K562 (cell line): Measurements from ENCODE around the gene DCAF6. TPM values are rescaled to one million over a fixed set of nuclear protein-coding genes. Genes with fewer than 3 reads are reported as not detected.

Source experiments
- ASH1L ChIP-seq: fragments of 450-650 bp; IDR thresholded peaks from 2 replicates; pipeline ENCODE4 v1.6.1; 2018; ENCODE audit warnings: borderline replicate concordance, mild to moderate bottlenecking, low read depth; ENCODE audit not compliant: partially characterized antibody
- CSDE1 ChIP-seq, 2 experiments: fragments of 450-650 bp; IDR thresholded peaks; 2 replicates each; pipeline ENCODE4 v1.6.1; 2016; ENCODE audit warnings: mild to moderate bottlenecking in 1 of 2
- ESRRA ChIP-seq: fragments of 450-650 bp; IDR thresholded peaks from 2 replicates; pipeline ENCODE4 v1.6.1; 2014; ENCODE audit warnings: low read depth, mild to moderate bottlenecking, moderate library complexity, borderline replicate concordance
- MIER1 ChIP-seq: fragments of 450-650 bp; IDR thresholded peaks from 2 replicates; pipeline ENCODE4 v1.6.1; 2016; ENCODE audit warnings: antibody characterized with exemption, mild to moderate bottlenecking, low read depth
- RAD51 ChIP-seq: fragments of 450-650 bp; IDR thresholded peaks from 2 replicates; pipeline ENCODE4 v1.7.1; 2016; ENCODE audit warnings: low read depth, mild to moderate bottlenecking, borderline replicate concordance
- SMARCE1 ChIP-seq: fragments of 450-650 bp; IDR thresholded peaks from 2 replicates; pipeline ENCODE4 v1.7.1; 2016; ENCODE audit warnings: mild to moderate bottlenecking
- SREBF2 ChIP-seq: sonication (generic); formaldehyde crosslinking; IDR thresholded peaks from 2 replicates; pipeline ENCODE4 v1.4.0; 2020; ENCODE audit warnings: mild to moderate bottlenecking, missing genetic modification reagents
- ZNF586 ChIP-seq: fragments of 450-650 bp; formaldehyde crosslinking; conservative IDR thresholded peaks from 2 replicates; pipeline ENCODE4 v1.4.0; 2020; ENCODE audit warnings: mild to moderate bottlenecking, moderate library complexity
- ZNF644 ChIP-seq: fragments of 200-800 bp; sonication (Bioruptor generic); IDR thresholded peaks from 2 replicates; pipeline ENCODE4 v1.6.1; 2016; ENCODE audit warnings: low read depth, missing genetic modification characterization, missing compliant biosample characterization
- ZZZ3 ChIP-seq: fragments of 450-650 bp; IDR thresholded peaks from 2 replicates; pipeline ENCODE4 v1.6.1; 2016; ENCODE audit warnings: antibody characterized with exemption, mild to moderate bottlenecking, moderate library complexity
- polyA plus RNA-seq, 8 experiments: library from polyadenylated mRNA; depleted of rRNA in 4 of 8; stranded (reverse) in 5 of 8; unstranded in 3 of 8; fragments of >200 nt; fragmentation: Nextera tagmentation in 2 of 8; fragmentation: Illumina TruSeq in 1 of 8; extraction: Ambion mirVana in 2 of 8; extraction: Trizol in 1 of 8; gene quantifications; 2 replicates each; pipeline versions ENCODE4 v1.2.1 to v1.2.3, GENCODE V29; 2011 to 2014; ENCODE audit warnings: inconsistent platforms in 1 of 8, missing spikeins in 1 of 8
- total RNA-seq, 7 experiments: library from RNA; depleted of rRNA in 6 of 7; stranded (reverse); fragments of >200 nt in 6 of 7; fragmentation: Illumina TruSeq in 2 of 7; extraction: Trizol in 2 of 7; gene quantifications; 2 replicates each; pipeline versions ENCODE4 v1.2.1 to v1.2.3, GENCODE V29; 2011 to 2021; ENCODE audit warnings: low replicate concordance in 1 of 7
- TF ChIP-seq, protein P1 (sequence below): fragments of 250-450 bp; sonication (Bioruptor Pico); IDR thresholded peaks from 2 replicates; pipeline ENCODE4 v1.4.0; 2020; ENCODE audit warnings: mild to moderate bottlenecking, moderate library complexity
- TF ChIP-seq, protein P2 (sequence below): fragments of 450-650 bp; formaldehyde crosslinking; IDR thresholded peaks from 2 replicates; pipeline ENCODE4 v1.4.0; 2020; ENCODE audit warnings: mild to moderate bottlenecking
- TF ChIP-seq, protein P3 (sequence below): fragments of 250-450 bp; sonication (Bioruptor Pico); IDR thresholded peaks from 2 replicates; pipeline ENCODE4 v1.4.0; 2020; ENCODE audit warnings: mild to moderate bottlenecking, moderate library complexity, borderline replicate concordance
- TF ChIP-seq, protein P4 (sequence below): fragments of 250-450 bp; sonication (Bioruptor Pico); IDR thresholded peaks from 2 replicates; pipeline ENCODE4 v1.5.0; 2020; ENCODE audit warnings: mild to moderate bottlenecking
- TF ChIP-seq, protein P5 (sequence below): sonication (generic); formaldehyde crosslinking; IDR thresholded peaks from 2 replicates; pipeline ENCODE4 v1.8.0; 2023; ENCODE audit warnings: missing genetic modification reagents, mild to moderate bottlenecking, borderline replicate concordance

Gene DCAF6
- total and polyA plus RNA-seq, 9 of the 15 experiments (the other 6 are each of a cell fraction or from before 2014, with no cell fraction given): 19.1 to 102 (median 46.3) TPM

DNA sequence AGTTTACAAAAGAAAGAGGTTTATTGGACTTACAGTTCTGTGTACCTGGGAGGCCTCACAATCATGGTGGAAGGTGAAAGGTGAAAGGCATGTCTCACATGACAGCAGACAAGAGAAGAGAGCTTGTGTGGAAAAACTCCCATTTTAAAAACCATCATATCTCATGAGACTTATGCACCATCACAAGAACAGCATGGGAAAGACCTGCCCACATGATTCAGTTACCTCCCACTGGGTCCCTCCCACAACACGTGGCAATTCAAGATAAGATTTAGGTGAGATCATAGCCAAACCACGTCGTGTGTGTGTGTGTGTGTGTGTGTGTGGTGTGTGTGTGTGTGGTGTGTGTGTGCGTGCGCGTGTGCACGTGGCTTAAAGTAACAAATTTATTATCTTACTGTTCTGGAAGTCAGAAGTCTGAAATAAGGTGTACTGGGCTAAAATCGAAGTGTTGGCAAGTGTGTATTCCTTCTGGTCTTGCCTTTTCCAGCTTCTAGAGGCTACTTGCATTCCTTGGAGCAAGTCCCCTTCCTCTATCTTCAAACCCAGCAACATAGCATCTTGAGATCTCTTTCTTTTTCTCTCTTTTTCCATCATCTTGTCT lies 48.5 kb downstream of the DCAF6 start (continued):
- TF ChIP-seq, protein P1, sequence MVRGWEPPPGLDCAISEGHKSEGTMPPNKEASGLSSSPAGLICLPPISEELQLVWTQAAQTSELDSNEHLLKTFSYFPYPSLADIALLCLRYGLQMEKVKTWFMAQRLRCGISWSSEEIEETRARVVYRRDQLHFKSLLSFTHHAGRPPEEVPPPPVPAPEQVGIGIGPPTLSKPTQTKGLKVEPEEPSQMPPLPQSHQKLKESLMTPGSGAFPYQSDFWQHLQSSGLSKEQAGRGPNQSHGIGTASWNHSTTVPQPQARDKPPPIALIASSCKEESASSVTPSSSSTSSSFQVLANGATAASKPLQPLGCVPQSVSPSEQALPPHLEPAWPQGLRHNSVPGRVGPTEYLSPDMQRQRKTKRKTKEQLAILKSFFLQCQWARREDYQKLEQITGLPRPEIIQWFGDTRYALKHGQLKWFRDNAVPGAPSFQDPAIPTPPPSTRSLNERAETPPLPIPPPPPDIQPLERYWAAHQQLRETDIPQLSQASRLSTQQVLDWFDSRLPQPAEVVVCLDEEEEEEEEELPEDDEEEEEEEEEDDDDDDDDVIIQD: no peak
- TF ChIP-seq, protein P2, sequence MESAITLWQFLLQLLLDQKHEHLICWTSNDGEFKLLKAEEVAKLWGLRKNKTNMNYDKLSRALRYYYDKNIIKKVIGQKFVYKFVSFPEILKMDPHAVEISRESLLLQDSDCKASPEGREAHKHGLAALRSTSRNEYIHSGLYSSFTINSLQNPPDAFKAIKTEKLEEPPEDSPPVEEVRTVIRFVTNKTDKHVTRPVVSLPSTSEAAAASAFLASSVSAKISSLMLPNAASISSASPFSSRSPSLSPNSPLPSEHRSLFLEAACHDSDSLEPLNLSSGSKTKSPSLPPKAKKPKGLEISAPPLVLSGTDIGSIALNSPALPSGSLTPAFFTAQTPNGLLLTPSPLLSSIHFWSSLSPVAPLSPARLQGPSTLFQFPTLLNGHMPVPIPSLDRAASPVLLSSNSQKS (CRISPR knock-in tag): no peak
- peak; percentile 33; the same call in 1 of the 2 replicates for TF ChIP-seq MIER1
- TF ChIP-seq, protein P3, sequence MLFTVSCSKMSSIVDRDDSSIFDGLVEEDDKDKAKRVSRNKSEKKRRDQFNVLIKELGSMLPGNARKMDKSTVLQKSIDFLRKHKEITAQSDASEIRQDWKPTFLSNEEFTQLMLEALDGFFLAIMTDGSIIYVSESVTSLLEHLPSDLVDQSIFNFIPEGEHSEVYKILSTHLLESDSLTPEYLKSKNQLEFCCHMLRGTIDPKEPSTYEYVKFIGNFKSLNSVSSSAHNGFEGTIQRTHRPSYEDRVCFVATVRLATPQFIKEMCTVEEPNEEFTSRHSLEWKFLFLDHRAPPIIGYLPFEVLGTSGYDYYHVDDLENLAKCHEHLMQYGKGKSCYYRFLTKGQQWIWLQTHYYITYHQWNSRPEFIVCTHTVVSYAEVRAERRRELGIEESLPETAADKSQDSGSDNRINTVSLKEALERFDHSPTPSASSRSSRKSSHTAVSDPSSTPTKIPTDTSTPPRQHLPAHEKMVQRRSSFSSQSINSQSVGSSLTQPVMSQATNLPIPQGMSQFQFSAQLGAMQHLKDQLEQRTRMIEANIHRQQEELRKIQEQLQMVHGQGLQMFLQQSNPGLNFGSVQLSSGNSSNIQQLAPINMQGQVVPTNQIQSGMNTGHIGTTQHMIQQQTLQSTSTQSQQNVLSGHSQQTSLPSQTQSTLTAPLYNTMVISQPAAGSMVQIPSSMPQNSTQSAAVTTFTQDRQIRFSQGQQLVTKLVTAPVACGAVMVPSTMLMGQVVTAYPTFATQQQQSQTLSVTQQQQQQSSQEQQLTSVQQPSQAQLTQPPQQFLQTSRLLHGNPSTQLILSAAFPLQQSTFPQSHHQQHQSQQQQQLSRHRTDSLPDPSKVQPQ: 0 out of 2 replicates have a peak, but pooled peaks have one; percentile 32
- TF ChIP-seq ASH1L: peak; percentile 56
- peak; percentile 75; the same call in 1 of the 2 replicates for TF ChIP-seq ESRRA
- peak; percentile 98 for TF ChIP-seq SMARCE1
- TF ChIP-seq, protein P4, sequence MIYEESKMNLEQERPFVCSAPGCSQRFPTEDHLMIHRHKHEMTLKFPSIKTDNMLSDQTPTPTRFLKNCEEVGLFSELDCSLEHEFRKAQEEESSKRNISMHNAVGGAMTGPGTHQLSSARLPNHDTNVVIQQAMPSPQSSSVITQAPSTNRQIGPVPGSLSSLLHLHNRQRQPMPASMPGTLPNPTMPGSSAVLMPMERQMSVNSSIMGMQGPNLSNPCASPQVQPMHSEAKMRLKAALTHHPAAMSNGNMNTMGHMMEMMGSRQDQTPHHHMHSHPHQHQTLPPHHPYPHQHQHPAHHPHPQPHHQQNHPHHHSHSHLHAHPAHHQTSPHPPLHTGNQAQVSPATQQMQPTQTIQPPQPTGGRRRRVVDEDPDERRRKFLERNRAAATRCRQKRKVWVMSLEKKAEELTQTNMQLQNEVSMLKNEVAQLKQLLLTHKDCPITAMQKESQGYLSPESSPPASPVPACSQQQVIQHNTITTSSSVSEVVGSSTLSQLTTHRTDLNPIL: no peak
- TF ChIP-seq SREBF2 (CRISPR knock-in tag): no peak
- no peak; the same call in 1 of the 2 replicates for TF ChIP-seq ZNF644 (tag)
- no peak for TF ChIP-seq CSDE1 (IDR thresholded peaks at IDR 0.05)
- no peak for TF ChIP-seq ZZZ3
- peak; percentile 91 for TF ChIP-seq RAD51
- TF ChIP-seq, protein P5, sequence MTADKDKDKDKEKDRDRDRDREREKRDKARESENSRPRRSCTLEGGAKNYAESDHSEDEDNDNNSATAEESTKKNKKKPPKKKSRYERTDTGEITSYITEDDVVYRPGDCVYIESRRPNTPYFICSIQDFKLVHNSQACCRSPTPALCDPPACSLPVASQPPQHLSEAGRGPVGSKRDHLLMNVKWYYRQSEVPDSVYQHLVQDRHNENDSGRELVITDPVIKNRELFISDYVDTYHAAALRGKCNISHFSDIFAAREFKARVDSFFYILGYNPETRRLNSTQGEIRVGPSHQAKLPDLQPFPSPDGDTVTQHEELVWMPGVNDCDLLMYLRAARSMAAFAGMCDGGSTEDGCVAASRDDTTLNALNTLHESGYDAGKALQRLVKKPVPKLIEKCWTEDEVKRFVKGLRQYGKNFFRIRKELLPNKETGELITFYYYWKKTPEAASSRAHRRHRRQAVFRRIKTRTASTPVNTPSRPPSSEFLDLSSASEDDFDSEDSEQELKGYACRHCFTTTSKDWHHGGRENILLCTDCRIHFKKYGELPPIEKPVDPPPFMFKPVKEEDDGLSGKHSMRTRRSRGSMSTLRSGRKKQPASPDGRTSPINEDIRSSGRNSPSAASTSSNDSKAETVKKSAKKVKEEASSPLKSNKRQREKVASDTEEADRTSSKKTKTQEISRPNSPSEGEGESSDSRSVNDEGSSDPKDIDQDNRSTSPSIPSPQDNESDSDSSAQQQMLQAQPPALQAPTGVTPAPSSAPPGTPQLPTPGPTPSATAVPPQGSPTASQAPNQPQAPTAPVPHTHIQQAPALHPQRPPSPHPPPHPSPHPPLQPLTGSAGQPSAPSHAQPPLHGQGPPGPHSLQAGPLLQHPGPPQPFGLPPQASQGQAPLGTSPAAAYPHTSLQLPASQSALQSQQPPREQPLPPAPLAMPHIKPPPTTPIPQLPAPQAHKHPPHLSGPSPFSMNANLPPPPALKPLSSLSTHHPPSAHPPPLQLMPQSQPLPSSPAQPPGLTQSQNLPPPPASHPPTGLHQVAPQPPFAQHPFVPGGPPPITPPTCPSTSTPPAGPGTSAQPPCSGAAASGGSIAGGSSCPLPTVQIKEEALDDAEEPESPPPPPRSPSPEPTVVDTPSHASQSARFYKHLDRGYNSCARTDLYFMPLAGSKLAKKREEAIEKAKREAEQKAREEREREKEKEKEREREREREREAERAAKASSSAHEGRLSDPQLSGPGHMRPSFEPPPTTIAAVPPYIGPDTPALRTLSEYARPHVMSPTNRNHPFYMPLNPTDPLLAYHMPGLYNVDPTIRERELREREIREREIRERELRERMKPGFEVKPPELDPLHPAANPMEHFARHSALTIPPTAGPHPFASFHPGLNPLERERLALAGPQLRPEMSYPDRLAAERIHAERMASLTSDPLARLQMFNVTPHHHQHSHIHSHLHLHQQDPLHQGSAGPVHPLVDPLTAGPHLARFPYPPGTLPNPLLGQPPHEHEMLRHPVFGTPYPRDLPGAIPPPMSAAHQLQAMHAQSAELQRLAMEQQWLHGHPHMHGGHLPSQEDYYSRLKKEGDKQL: no peak
- no peak for TF ChIP-seq ZNF586 (CRISPR knock-in tag)
